ENCODE results near the gene CACNA2D3. TPM values are rescaled to one million over a fixed set of nuclear protein-coding genes. Genes with fewer than 3 reads are reported as not detected.

Gene CACNA2D3
- polyA plus RNA-seq, 1 donor (not counting 4 experiments of a cell fraction or from before 2014, with no cell fraction given): 0.08 TPM

DNA sequence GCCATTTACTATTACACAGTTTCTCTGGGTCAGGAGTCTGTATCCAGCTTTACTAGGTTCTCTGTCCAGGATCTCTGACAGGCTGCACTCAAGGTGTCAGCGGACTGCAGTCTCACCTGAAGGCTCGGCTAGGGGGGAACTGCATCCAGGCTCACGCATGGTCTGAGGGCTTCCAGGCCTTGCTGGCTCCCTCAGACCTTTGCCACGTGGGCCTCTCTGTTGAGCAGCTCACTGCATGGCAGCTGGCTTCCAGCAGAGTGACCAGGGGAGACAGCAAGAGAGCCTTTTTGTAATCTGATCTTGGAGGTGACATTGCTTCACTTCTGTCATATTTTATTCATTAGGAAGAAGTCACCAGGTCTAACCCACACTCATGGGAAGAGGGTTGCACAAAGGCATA, 152.3 kb downstream of the CACNA2D3 start:
- Histone ChIP-seq H3K4me2 (ENCODE audit: control insufficient read depth, extremely low read depth, insufficient read depth, low read depth, low read length) (no peak overlapping the region), H3K27me3 (ENCODE audit: control insufficient read depth, extremely low read depth, insufficient read depth, low read length) (no peaks in the 10 kb centered on the region), H3K9ac (ENCODE audit: control insufficient read depth, extremely low read depth, insufficient read depth, low read length) (no peak overlapping the region), H3K4me1 (ENCODE audit: control insufficient read depth, extremely low read depth, insufficient read depth, low read length) (no peaks in the 10 kb centered on the region), H3K4me3 (ENCODE audit: control insufficient read depth in 2 of 3, extremely low read depth in 1 of 3, insufficient read depth in 2 of 3, low read depth in 1 of 3, low read length in 3 of 3) (no peak overlapping the region), H3K36me3 (ENCODE audit: control insufficient read depth in 2 of 2, extremely low read depth in 1 of 2, insufficient read depth in 2 of 2, low read length in 2 of 2) (no peaks in the 10 kb centered on the region), H4K20me1 (ENCODE audit: control insufficient read depth, extremely low read depth, insufficient read depth, low read length) (no peaks in the 10 kb centered on the region), H3K9me1 (ENCODE audit: control insufficient read depth, extremely low read depth, insufficient read depth, low read length) (no peaks in the 10 kb centered on the region), H2AFZ (ENCODE audit: control insufficient read depth, low read length) (no peak overlapping the region), H3K79me2 (ENCODE audit: control insufficient read depth, insufficient read depth, low read length) (no peaks in the 10 kb centered on the region), H3K9me3 (ENCODE audit: control insufficient read depth, low read depth, low read length) (no peaks in the 10 kb centered on the region), H3K27ac (ENCODE audit: control insufficient read depth, insufficient read depth, low read length) (no peak overlapping the region)
- FAIRE-seq (no peak), DNase-seq (ENCODE audit: low read depth, low spot score) (no peak)
- dilution Hi-C loops (cut with MboI; ENCODE audit: extremely low pct_ligation_motif_present, low sequenced_read_pairs): no loop called here
- TF ChIP-seq EZH2 (IDR thresholded peaks at IDR 0.05; ENCODE audit: low read length): no peak
- TF ChIP-seq, protein P1, sequence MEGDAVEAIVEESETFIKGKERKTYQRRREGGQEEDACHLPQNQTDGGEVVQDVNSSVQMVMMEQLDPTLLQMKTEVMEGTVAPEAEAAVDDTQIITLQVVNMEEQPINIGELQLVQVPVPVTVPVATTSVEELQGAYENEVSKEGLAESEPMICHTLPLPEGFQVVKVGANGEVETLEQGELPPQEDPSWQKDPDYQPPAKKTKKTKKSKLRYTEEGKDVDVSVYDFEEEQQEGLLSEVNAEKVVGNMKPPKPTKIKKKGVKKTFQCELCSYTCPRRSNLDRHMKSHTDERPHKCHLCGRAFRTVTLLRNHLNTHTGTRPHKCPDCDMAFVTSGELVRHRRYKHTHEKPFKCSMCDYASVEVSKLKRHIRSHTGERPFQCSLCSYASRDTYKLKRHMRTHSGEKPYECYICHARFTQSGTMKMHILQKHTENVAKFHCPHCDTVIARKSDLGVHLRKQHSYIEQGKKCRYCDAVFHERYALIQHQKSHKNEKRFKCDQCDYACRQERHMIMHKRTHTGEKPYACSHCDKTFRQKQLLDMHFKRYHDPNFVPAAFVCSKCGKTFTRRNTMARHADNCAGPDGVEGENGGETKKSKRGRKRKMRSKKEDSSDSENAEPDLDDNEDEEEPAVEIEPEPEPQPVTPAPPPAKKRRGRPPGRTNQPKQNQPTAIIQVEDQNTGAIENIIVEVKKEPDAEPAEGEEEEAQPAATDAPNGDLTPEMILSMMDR (optimal IDR thresholded peaks at IDR 0.05 in 1 of 3, IDR thresholded peaks at IDR 0.05 in 1 of 3, conservative IDR thresholded peaks at IDR 0.05 in 1 of 3; ENCODE audit: extremely low read depth in 1 of 3, insufficient read depth in 2 of 3, low read length in 3 of 3): no peak

DNA sequence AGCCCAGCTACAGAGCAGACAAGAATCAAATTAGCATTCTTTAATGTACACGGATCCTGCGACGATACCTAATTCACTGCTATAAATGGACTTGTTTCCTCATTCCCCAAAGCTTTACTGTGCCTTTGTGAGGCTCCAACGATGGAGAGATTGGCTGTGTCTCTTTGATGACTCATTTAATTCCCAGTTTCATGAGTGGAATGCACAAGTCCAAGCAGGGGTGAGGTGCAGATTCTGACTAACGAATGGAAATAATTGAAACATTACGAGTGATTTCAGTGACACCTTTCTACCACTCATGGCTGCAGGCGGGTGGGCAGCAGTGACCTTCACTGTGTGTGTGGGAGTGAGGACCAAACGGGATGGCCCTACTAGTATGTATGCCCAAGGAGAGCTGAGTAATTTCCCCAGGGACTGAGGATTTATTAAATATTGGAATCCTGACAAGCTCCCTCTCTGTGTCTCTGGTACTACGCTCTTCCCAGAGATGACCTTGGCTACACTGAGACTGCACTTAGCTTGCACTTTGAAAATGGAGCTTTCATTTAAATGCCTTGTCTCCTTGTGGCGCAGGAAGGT, 156.7 kb downstream of the CACNA2D3 start:
- no peaks in the 10 kb centered on the region for H3K9me1 ChIP-seq (ENCODE audit: control insufficient read depth, extremely low read depth, insufficient read depth, low read length)
- no peaks in the 10 kb centered on the region for H4K20me1 ChIP-seq (ENCODE audit: control insufficient read depth, extremely low read depth, insufficient read depth, low read length)
- no peak for DNase-seq (ENCODE audit: low read depth, low spot score)
- H3K27me3 ChIP-seq (ENCODE audit: control insufficient read depth, extremely low read depth, insufficient read depth, low read length): no peaks in the 10 kb centered on the region
- H3K27ac ChIP-seq (ENCODE audit: control insufficient read depth, insufficient read depth, low read length): no peak overlapping the region
- H3K4me1 ChIP-seq (ENCODE audit: control insufficient read depth, extremely low read depth, insufficient read depth, low read length): no peaks in the 10 kb centered on the region
- no peak overlapping the region for H3K9ac ChIP-seq (ENCODE audit: control insufficient read depth, extremely low read depth, insufficient read depth, low read length)
- H3K79me2 ChIP-seq (ENCODE audit: control insufficient read depth, insufficient read depth, low read length): no peaks in the 10 kb centered on the region
- H3K36me3 ChIP-seq (ENCODE audit: control insufficient read depth in 2 of 2, extremely low read depth in 1 of 2, insufficient read depth in 2 of 2, low read length in 2 of 2): no peaks in the 10 kb centered on the region
- no peak overlapping the region for H2AFZ ChIP-seq (ENCODE audit: control insufficient read depth, low read length)
- H3K4me2 ChIP-seq (ENCODE audit: control insufficient read depth, extremely low read depth, insufficient read depth, low read depth, low read length): no peak overlapping the region
- FAIRE-seq: no peak
- TF ChIP-seq, protein P1 (optimal IDR thresholded peaks at IDR 0.05 in 1 of 3, IDR thresholded peaks at IDR 0.05 in 1 of 3, conservative IDR thresholded peaks at IDR 0.05 in 1 of 3; ENCODE audit: extremely low read depth in 1 of 3, insufficient read depth in 2 of 3, low read length in 3 of 3): no peak
- no peak for TF ChIP-seq EZH2 (IDR thresholded peaks at IDR 0.05; ENCODE audit: low read length)
- no peak overlapping the region for H3K4me3 ChIP-seq (ENCODE audit: control insufficient read depth in 2 of 3, extremely low read depth in 1 of 3, insufficient read depth in 2 of 3, low read depth in 1 of 3, low read length in 3 of 3)
- dilution Hi-C loops (cut with MboI; ENCODE audit: extremely low pct_ligation_motif_present, low sequenced_read_pairs): no loop called here
- H3K9me3 ChIP-seq (ENCODE audit: control insufficient read depth, low read depth, low read length): no peaks in the 10 kb centered on the region
